ENCODE measurements around the gene SPP2. TPM values are rescaled to one million over a fixed set of nuclear protein-coding genes. Genes with fewer than 3 reads are reported as not detected.

The SPP2 gene
- total and polyA plus RNA-seq, 2 of the 8 experiments (the other 6 are each of a cell fraction or from before 2014, with no cell fraction given): not detected

DNA sequence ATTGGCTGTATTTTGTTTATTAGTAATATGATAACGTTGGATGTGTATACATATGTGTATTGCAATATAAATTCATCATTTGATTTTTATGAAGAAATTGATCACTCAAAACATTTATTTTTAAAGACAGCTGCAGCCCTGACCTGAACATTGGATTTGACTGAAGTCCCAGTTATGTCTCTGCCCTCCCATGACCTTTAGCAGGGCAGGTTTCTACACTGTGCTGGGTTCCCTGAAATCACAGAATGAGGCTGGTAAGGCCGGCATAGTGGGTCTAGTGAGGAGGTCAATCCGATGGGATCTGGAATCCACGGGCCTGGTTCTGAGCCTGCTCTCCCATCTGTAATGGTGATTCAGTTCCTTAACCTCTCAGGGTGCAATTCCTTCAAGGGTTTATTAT lies 22.0 kb downstream of the SPP2 start:
- Histone ChIP-seq H4K20me1 (replicated peaks in 1 of 2; ENCODE audit: control insufficient read depth in 1 of 2, insufficient read depth in 2 of 2, low read length in 2 of 2) (no peaks in the 10 kb centered on the region), H2AFZ (ENCODE audit: low read length) (no peak overlapping the region), H2AK5ac (ENCODE audit: low read depth, low read length) (no peak overlapping the region), H3K79me1 (ENCODE audit: low read depth, low read length) (no peaks in the 10 kb centered on the region), H3K9me3 (ENCODE audit: insufficient read depth in 2 of 2, low read depth in 1 of 2, low read length in 1 of 2) (peaks cover 3 to 4% of the 10 kb centered on the region in 2 experiments; a peak in 2 of 4 replicates), H3K4me2 (ENCODE audit: insufficient read depth in 1 of 2, low read depth in 2 of 2, low read length in 2 of 2) (no peak overlapping the region), H3K4me1 (replicated peaks in 1 of 4; ENCODE audit: control insufficient read depth in 3 of 4, insufficient read depth in 4 of 4, low read length in 3 of 4) (no peaks in the 10 kb centered on the region), H3K36me3 (ENCODE audit: control insufficient read depth in 2 of 4, insufficient read depth in 4 of 4, low read length in 3 of 4) (no peaks in the 10 kb centered on the region), H3K27me3 (replicated peaks in 1 of 4; ENCODE audit: control insufficient read depth in 3 of 4, extremely low read depth in 1 of 4, insufficient read depth in 3 of 4, low read length in 3 of 4) (no peaks in the 10 kb centered on the region), H3K4me3 (ENCODE audit: extremely low read depth in 1 of 4, insufficient read depth in 2 of 4, low read depth in 3 of 4, low read length in 4 of 4) (no peak overlapping the region), H4K8ac (ENCODE audit: extremely low read depth, insufficient read depth, low read length) (no peak overlapping the region), H4K91ac (replicated peaks; ENCODE audit: insufficient read length, low read length) (no peak overlapping the region), H3K4ac (replicated peaks; ENCODE audit: insufficient read length, low read depth, low read length) (no peak overlapping the region), H2BK15ac (ENCODE audit: low read length) (no peak overlapping the region), H3K27ac (ENCODE audit: low read depth, low read length) (no peak overlapping the region), H3K18ac (ENCODE audit: extremely low read depth, low read length) (no peak overlapping the region), H2BK12ac (ENCODE audit: low read depth, low read length) (no peak overlapping the region), H3K56ac (replicated peaks; ENCODE audit: insufficient read length, low read depth, low read length) (no peak overlapping the region), H3K23me2 (ENCODE audit: low read depth, low read length) (no peaks in the 10 kb centered on the region), H4K5ac (ENCODE audit: insufficient read length, low read depth, low read length) (no peak overlapping the region), H3K23ac (ENCODE audit: insufficient read length) (no peak overlapping the region), H3K14ac (ENCODE audit: insufficient read length) (no peak overlapping the region), H3K9ac (replicated peaks in 1 of 4; ENCODE audit: extremely low read depth in 1 of 4, low read depth in 3 of 4, low read length in 3 of 4) (no peak overlapping the region), H2BK5ac (ENCODE audit: low read depth, low read length) (no peak overlapping the region), H3K79me2 (ENCODE audit: control insufficient read depth in 1 of 2, insufficient read depth in 2 of 2, low read length in 2 of 2) (no peaks in the 10 kb centered on the region), H2BK20ac (ENCODE audit: low read length) (no peak overlapping the region), H2BK120ac (replicated peaks; ENCODE audit: low read depth, low read length) (no peak overlapping the region)
- WGBS, 2 experiments (ENCODE audit: extremely low coverage in 1 of 2, insufficient coverage in 1 of 2, insufficient read length in 1 of 2, insufficient replicate concordance in 2 of 2, low coverage in 1 of 2, low lambda C conversion rate in 2 of 2, missing lambda C conversion rate in 1 of 2): 91% methylated on average over 4 of the region's 4 CpGs; no CpG with 5 or more reads in 1 of the 2 experiments
- FAIRE-seq: no peak
- DNase-seq (ENCODE audit: low read depth in 1 of 2, low spot score in 2 of 2): no peak
- POLR2A ChIA-PET (ENCODE audit: partially characterized antibody): no interaction called here
- CTCF ChIA-PET (ENCODE audit: partially characterized antibody): interaction anchor here (1.4 kb wide), 1 partner anchor 23 kb away, joined by 4 read pairs; no protein-coding TSS in a partner anchor
- TF ChIP-seq SIX5 (IDR thresholded peaks at IDR 0.05; ENCODE audit: low read depth, low read length) (no peak), SP4 (IDR thresholded peaks at IDR 0.05; ENCODE audit: low read length) (no peak), RFX5 (IDR thresholded peaks at IDR 0.05; ENCODE audit: borderline replicate concordance, low read depth, low read length) (no peak), RXRA (IDR thresholded peaks at IDR 0.05; ENCODE audit: insufficient read depth, low read depth, low read length) (no peak), GABPA (IDR thresholded peaks at IDR 0.05; ENCODE audit: borderline replicate concordance, insufficient read depth, low read length) (no peak), GTF2F1 (IDR thresholded peaks at IDR 0.05; ENCODE audit: borderline replicate concordance, low read depth, low read length) (no peak)
- TF ChIP-seq, protein P1, sequence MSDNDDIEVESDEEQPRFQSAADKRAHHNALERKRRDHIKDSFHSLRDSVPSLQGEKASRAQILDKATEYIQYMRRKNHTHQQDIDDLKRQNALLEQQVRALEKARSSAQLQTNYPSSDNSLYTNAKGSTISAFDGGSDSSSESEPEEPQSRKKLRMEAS (IDR thresholded peaks at IDR 0.05): no peak
- TF ChIP-seq, protein P2, sequence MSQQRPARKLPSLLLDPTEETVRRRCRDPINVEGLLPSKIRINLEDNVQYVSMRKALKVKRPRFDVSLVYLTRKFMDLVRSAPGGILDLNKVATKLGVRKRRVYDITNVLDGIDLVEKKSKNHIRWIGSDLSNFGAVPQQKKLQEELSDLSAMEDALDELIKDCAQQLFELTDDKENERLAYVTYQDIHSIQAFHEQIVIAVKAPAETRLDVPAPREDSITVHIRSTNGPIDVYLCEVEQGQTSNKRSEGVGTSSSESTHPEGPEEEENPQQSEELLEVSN (IDR thresholded peaks at IDR 0.05): no peak

Data from H1 (cell line).